Measurements from ENCODE around the gene SEMA3E.

The SEMA3E gene

DNA sequence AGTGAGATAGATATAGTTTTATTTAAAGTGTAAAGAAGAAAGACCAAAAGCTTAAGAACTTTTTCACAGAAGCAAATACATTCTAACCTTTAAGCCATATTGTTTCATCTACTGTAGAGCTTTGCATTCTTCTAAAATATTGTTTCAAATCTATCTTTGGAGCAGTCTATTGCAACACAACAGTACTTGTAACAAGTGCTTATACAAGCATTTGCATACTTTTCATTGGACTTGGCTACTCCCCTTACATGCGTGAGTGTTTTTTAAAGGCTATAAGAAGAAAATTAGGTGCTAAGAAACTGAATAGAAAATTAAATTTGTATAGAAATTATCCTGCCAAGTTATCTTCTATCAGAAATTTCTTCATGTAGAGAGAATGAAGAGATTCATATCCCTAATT is 45.3 kb downstream of the SEMA3E start:
- no peak overlapping the region for H3K4me3 ChIP-seq (ENCODE audit: low read depth, low read length, poor library complexity, severe bottlenecking)
- no peaks in the 10 kb centered on the region for H3K27me3 ChIP-seq (ENCODE audit: insufficient read depth, low read length)
- no peaks in the 10 kb centered on the region for H3K9me3 ChIP-seq (ENCODE audit: low read length)
- H3K4me2 ChIP-seq (ENCODE audit: low read length) = no peak overlapping the region
- H3K9ac ChIP-seq (ENCODE audit: low read length) = no peak overlapping the region
- H3K9me2 ChIP-seq (ENCODE audit: low read depth, low read length) = no peaks in the 10 kb centered on the region
- H4K20me1 ChIP-seq (ENCODE audit: insufficient read depth, low read length) = no peaks in the 10 kb centered on the region
- H3K27ac ChIP-seq (ENCODE audit: low read depth, low read length, poor library complexity, severe bottlenecking) = no peak overlapping the region
- no peaks in the 10 kb centered on the region for H3K36me3 ChIP-seq (ENCODE audit: insufficient read depth, low read length)
- TF ChIP-seq EZH2 (IDR thresholded peaks at IDR 0.05; ENCODE audit: borderline replicate concordance, low read length) = no peak
- TF ChIP-seq CTCF (IDR thresholded peaks at IDR 0.05; ENCODE audit: low read length) = no peak
- H3K79me2 ChIP-seq (ENCODE audit: insufficient read depth, low read length) = no peaks in the 10 kb centered on the region
- no peak overlapping the region for H2AFZ ChIP-seq (ENCODE audit: low read length)
- no peaks in the 10 kb centered on the region for H3K4me1 ChIP-seq (ENCODE audit: insufficient read depth, low read length, severe bottlenecking)
- H3F3A ChIP-seq (ENCODE audit: insufficient read depth, low read length) = no peaks in the 10 kb centered on the region

DNA sequence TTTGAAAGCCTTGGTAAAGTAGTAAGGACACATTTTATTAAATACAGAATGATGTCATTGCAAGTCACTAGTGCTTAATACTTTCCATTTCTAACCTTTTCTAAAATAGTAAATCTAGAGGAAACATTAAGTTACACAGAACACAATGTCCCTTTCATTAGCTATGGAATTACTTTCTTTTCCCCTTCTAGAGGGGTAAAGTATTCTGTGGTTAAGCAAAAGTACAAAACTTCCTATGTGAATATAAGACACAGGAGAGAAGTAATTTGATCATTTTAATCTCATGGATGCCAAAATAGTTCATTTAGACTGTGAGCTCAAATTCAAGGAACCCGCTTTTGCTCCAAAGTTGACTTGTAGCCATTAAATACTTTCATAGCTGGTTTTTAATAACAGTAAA is 49.8 kb downstream of the SEMA3E start:
- Histone ChIP-seq H3K27ac (ENCODE audit: low read depth, low read length, poor library complexity, severe bottlenecking) (no peak overlapping the region), H3K79me2 (ENCODE audit: insufficient read depth, low read length) (no peaks in the 10 kb centered on the region), H3K27me3 (ENCODE audit: insufficient read depth, low read length) (no peaks in the 10 kb centered on the region)

GRCh38 chr7:83593921-83594475 is 54.9 kb downstream of the SEMA3E start:
- Histone ChIP-seq H3K4me2 (ENCODE audit: low read length) (no peak overlapping the region), H4K20me1 (ENCODE audit: insufficient read depth, low read length) (no peaks in the 10 kb centered on the region), H3K79me2 (ENCODE audit: insufficient read depth, low read length) (no peaks in the 10 kb centered on the region), H3F3A (ENCODE audit: insufficient read depth, low read length) (no peaks in the 10 kb centered on the region), H2AFZ (ENCODE audit: low read length) (no peak overlapping the region), H3K4me1 (ENCODE audit: insufficient read depth, low read length, severe bottlenecking) (no peaks in the 10 kb centered on the region), H3K36me3 (ENCODE audit: insufficient read depth, low read length) (no peaks in the 10 kb centered on the region), H3K27me3 (ENCODE audit: insufficient read depth, low read length) (no peaks in the 10 kb centered on the region), H3K9ac (ENCODE audit: low read length) (no peak overlapping the region), H3K4me3 (ENCODE audit: low read depth, low read length, poor library complexity, severe bottlenecking) (no peak overlapping the region), H3K27ac (ENCODE audit: low read depth, low read length, poor library complexity, severe bottlenecking) (no peak overlapping the region), H3K9me2 (ENCODE audit: low read depth, low read length) (no peaks in the 10 kb centered on the region), H3K9me3 (ENCODE audit: low read length) (no peaks in the 10 kb centered on the region)
- TF ChIP-seq CTCF (IDR thresholded peaks at IDR 0.05; ENCODE audit: low read length) = no peak
- no peak for TF ChIP-seq EZH2 (IDR thresholded peaks at IDR 0.05; ENCODE audit: borderline replicate concordance, low read length)

More for the DNA sequence above, 49.8 kb downstream of the SEMA3E start:
- no peaks in the 10 kb centered on the region for H3K9me2 ChIP-seq (ENCODE audit: low read depth, low read length)
- no peak overlapping the region for H3K4me2 ChIP-seq (ENCODE audit: low read length)
- H4K20me1 ChIP-seq (ENCODE audit: insufficient read depth, low read length) = no peaks in the 10 kb centered on the region
- H3K36me3 ChIP-seq (ENCODE audit: insufficient read depth, low read length) = no peaks in the 10 kb centered on the region
- no peak overlapping the region for H2AFZ ChIP-seq (ENCODE audit: low read length)
- no peaks in the 10 kb centered on the region for H3K9me3 ChIP-seq (ENCODE audit: low read length)
- TF ChIP-seq CTCF (IDR thresholded peaks at IDR 0.05; ENCODE audit: low read length) = no peak
- TF ChIP-seq EZH2 (IDR thresholded peaks at IDR 0.05; ENCODE audit: borderline replicate concordance, low read length) = no peak
- H3F3A ChIP-seq (ENCODE audit: insufficient read depth, low read length) = no peaks in the 10 kb centered on the region
- H3K4me3 ChIP-seq (ENCODE audit: low read depth, low read length, poor library complexity, severe bottlenecking) = no peak overlapping the region
- H3K9ac ChIP-seq (ENCODE audit: low read length) = no peak overlapping the region
- no peaks in the 10 kb centered on the region for H3K4me1 ChIP-seq (ENCODE audit: insufficient read depth, low read length, severe bottlenecking)

Data from OCI-LY1 (cell line).